ENCODE results near the gene BRINP3. TPM values are rescaled to one million over a fixed set of nuclear protein-coding genes. Genes with fewer than 3 reads are reported as not detected.
"Not testable (repeated sequence)": the region's sequence is repeated elsewhere in the genome, so short reads cannot be mapped to it uniquely, and the experiment has no call there.

The BRINP3 gene
- total RNA-seq, 1 donor from 2014 or later: not detected

- no peak for DNase-seq
- no peak overlapping the region for H3K27ac Mint-ChIP-seq
- intact Hi-C loops (cut with micrococcal nuclease): no loop called here
- no peaks in the 10 kb centered on the region for H3K27me3 Mint-ChIP-seq
- no peak overlapping the region for H3K4me3 Mint-ChIP-seq
- no peaks in the 10 kb centered on the region for H3K4me1 Mint-ChIP-seq
- no peaks in the 10 kb centered on the region for H3K36me3 Mint-ChIP-seq (ENCODE audit: low read depth)
- no peaks in the 10 kb centered on the region for H3K9me3 Mint-ChIP-seq
These were observed 348.3 kb downstream of the BRINP3 start for GRCh38 chr1:190129366-190129765.

- Mint-ChIP-seq H3K4me3 (no peak overlapping the region), H3K27me3 (no peaks in the 10 kb centered on the region), H3K9me3 (no peaks in the 10 kb centered on the region), H3K36me3 (ENCODE audit: low read depth) (no peaks in the 10 kb centered on the region), H3K4me1 (no peaks in the 10 kb centered on the region), H3K27ac (no peak overlapping the region)
- no peak for DNase-seq
- intact Hi-C loops (cut with micrococcal nuclease): no loop called here
These were observed 350.9 kb downstream of the BRINP3 start for GRCh38 chr1:190126728-190127127.

- Mint-ChIP-seq H3K27ac (no peak overlapping the region), H3K4me3 (no peak overlapping the region), H3K36me3 (ENCODE audit: low read depth) (no peaks in the 10 kb centered on the region), H3K9me3 (no peaks in the 10 kb centered on the region), H3K4me1 (no peaks in the 10 kb centered on the region), H3K27me3 (no peaks in the 10 kb centered on the region)
- intact Hi-C loops (cut with micrococcal nuclease): no loop called here
- DNase-seq: no peak
These were observed 353.6 kb downstream of the BRINP3 start for GRCh38 chr1:190124068-190124467.

DNA sequence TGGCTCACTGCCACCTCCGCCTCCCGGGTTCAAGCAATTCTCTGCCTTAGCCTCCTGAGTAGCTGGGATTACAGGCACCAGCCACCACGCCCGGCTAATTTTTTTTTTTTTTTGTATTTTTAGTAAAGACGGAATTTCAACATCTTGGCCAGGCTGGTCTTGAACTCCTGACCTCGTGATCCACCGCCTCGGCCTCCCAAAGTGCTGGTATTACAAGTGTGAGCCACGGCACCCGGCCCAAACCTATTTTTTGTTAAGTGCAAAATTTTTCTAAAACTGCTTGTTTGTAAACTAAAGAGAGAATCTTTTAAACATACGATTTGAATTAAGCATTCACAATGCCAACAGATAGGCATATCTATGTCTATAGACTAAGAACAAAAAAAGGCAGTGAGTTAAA lies 357.1 kb downstream of the BRINP3 start:
- DNase-seq; intact Hi-C loops (cut with micrococcal nuclease); H3K36me3 Mint-ChIP-seq (ENCODE audit: low read depth); H3K27ac Mint-ChIP-seq; H3K4me1 Mint-ChIP-seq; H3K4me3 Mint-ChIP-seq; H3K9me3 Mint-ChIP-seq; H3K27me3 Mint-ChIP-seq: not testable (repeated sequence)

DNA sequence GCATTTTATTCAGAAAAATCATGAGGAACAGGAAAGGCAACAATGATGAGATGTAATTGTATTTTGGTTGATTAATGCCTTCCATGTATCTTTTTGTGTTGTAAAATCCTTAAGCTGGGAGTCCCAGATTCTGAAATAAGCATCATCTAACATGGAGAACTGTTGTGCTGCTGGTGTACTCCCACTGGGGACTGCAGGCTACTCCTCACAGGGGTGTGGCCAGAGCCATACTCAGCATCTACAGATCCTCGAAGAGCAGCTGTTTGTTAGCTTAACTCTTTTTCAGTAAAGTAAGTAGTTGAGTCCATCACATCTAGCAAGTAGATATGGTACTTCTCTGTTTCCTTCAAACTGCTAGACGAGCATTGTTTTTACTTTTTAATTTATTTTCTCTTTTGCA lies 358.0 kb downstream of the BRINP3 start:
- Mint-ChIP-seq H3K9me3 (no peaks in the 10 kb centered on the region), H3K27ac (no peak overlapping the region), H3K4me1 (no peaks in the 10 kb centered on the region), H3K36me3 (ENCODE audit: low read depth) (no peaks in the 10 kb centered on the region), H3K4me3 (no peak overlapping the region), H3K27me3 (no peaks in the 10 kb centered on the region)
- no peak for DNase-seq
- intact Hi-C loops (cut with micrococcal nuclease): no loop called here

GRCh38 chr1:190116921-190117320 lies 360.7 kb downstream of the BRINP3 start:
- intact Hi-C loops (cut with micrococcal nuclease): no loop called here
- Mint-ChIP-seq H3K9me3 (no peaks in the 10 kb centered on the region), H3K27me3 (no peaks in the 10 kb centered on the region), H3K4me3 (no peak overlapping the region), H3K36me3 (ENCODE audit: low read depth) (no peaks in the 10 kb centered on the region), H3K27ac (no peak overlapping the region), H3K4me1 (no peaks in the 10 kb centered on the region)
- DNase-seq: no peak

DNA sequence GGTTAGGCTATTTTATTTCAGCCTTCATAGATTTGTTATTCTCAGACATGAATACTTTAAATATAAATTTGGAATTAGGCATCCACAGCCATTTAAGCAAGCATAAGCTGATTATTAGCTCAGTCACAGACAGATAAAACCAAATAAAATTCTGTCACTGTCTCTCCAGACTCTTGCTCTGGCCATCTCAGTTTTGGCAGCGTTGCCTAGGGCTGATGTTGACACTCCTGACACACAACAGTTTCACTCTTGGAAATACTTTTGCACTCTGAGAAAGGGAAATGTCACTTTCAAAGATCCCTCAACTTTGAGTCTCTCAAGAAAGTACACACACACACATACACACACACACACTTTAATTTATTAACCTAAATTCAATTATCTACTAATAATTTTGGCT lies 372.7 kb downstream of the BRINP3 start:
- H3K27me3 Mint-ChIP-seq: no peaks in the 10 kb centered on the region
- no peaks in the 10 kb centered on the region for H3K36me3 Mint-ChIP-seq (ENCODE audit: low read depth)
- H3K9me3 Mint-ChIP-seq: no peaks in the 10 kb centered on the region
- no peaks in the 10 kb centered on the region for H3K4me1 Mint-ChIP-seq
- H3K27ac Mint-ChIP-seq: no peak overlapping the region
- intact Hi-C loops (cut with micrococcal nuclease): no loop called here
- no peak overlapping the region for H3K4me3 Mint-ChIP-seq
- DNase-seq: no peak

- Mint-ChIP-seq H3K4me3 (no peak overlapping the region), H3K27ac (no peak overlapping the region), H3K27me3 (no peaks in the 10 kb centered on the region), H3K36me3 (ENCODE audit: low read depth) (no peaks in the 10 kb centered on the region), H3K4me1 (no peaks in the 10 kb centered on the region), H3K9me3 (no peaks in the 10 kb centered on the region)
- no peak for DNase-seq
- intact Hi-C loops (cut with micrococcal nuclease): no loop called here
These were observed 374.8 kb downstream of the BRINP3 start for GRCh38 chr1:190102757-190103326.

DNA sequence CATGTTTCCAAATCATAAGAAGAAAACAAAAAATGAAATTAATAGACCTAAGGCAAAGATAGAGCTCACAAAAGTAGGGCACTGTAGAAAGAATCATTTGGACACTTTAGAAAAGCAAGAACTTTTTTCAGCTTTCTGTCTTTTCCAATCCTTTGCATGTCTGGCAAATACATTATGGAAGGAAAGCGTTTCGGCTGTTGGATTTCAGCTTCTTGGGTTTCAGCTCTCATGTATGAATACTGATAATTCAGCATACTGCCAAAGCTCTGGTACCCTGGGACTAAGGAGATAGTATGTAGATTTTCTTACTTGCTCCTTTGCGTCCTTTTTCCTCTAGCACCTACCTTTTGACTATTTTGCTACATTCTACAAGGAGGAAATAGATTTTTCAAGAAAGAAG lies 375.9 kb downstream of the BRINP3 start:
- Mint-ChIP-seq H3K36me3 (ENCODE audit: low read depth) (no peaks in the 10 kb centered on the region), H3K27ac (no peak overlapping the region), H3K27me3 (no peaks in the 10 kb centered on the region), H3K4me1 (no peaks in the 10 kb centered on the region), H3K4me3 (no peak overlapping the region), H3K9me3 (no peaks in the 10 kb centered on the region)
- intact Hi-C loops (cut with micrococcal nuclease): no loop called here
- no peak for DNase-seq

- no peaks in the 10 kb centered on the region for H3K9me3 Mint-ChIP-seq
- H3K27ac Mint-ChIP-seq: no peak overlapping the region
- no peaks in the 10 kb centered on the region for H3K27me3 Mint-ChIP-seq
- no peak for DNase-seq
- intact Hi-C loops (cut with micrococcal nuclease): no loop called here
- no peaks in the 10 kb centered on the region for H3K36me3 Mint-ChIP-seq (ENCODE audit: low read depth)
- no peak overlapping the region for H3K4me3 Mint-ChIP-seq
- no peaks in the 10 kb centered on the region for H3K4me1 Mint-ChIP-seq
These were observed 378.9 kb downstream of the BRINP3 start for GRCh38 chr1:190098756-190099155.

GRCh38 chr1:190098107-190098506 lies 379.6 kb downstream of the BRINP3 start:
- intact Hi-C loops (cut with micrococcal nuclease): no loop called here
- Mint-ChIP-seq H3K4me1 (no peaks in the 10 kb centered on the region), H3K27me3 (no peaks in the 10 kb centered on the region), H3K36me3 (ENCODE audit: low read depth) (no peaks in the 10 kb centered on the region), H3K9me3 (no peaks in the 10 kb centered on the region), H3K27ac (no peak overlapping the region), H3K4me3 (no peak overlapping the region)
- DNase-seq: no peak

DNA sequence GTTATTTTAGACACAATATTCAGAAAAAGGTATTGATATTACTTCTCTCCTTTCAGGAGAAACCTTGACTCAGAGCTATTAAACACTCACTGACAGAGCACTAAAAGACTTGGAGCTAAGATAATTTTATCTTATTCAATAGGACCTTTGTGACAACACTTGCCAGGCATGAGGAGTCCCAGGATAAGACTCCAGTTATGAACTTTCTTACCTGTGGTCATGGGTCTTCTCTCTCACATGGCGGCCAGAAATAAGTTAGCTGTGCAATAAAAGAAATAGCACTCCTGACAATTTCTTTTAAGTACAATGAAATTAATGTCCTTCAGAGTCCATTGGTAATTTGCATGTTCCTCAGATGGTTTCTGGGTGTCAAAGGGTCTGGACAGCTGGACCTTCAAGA lies 382.1 kb downstream of the BRINP3 start:
- no peaks in the 10 kb centered on the region for H3K9me3 Mint-ChIP-seq
- DNase-seq: no peak
- H3K36me3 Mint-ChIP-seq (ENCODE audit: low read depth): no peaks in the 10 kb centered on the region
- intact Hi-C loops (cut with micrococcal nuclease): no loop called here
- H3K27me3 Mint-ChIP-seq: no peaks in the 10 kb centered on the region
- no peaks in the 10 kb centered on the region for H3K4me1 Mint-ChIP-seq
- H3K4me3 Mint-ChIP-seq: no peak overlapping the region
- no peak overlapping the region for H3K27ac Mint-ChIP-seq

DNA sequence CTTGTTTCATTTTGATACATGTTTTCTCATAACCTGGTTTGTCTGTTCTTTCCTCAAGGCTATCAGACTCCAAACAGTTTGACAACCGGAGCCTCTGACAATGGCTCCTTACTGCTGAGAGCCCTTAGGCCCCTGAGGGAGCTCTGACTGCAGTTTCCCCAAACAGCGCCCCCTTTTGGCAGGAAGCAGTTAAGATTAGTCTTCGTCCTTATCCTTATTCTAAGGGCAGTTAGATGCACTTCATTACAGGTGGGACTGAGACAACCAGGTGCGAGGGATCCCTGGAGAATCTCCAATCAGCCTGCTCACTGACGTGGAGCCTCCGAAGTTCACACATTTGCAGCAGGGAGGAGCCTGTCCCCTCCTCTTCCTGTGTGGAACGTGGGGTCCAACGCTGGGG lies 393.1 kb downstream of the BRINP3 start:
- intact Hi-C loops (cut with micrococcal nuclease): no loop called here
- Mint-ChIP-seq H3K27ac (no peak overlapping the region), H3K4me3 (no peak overlapping the region), H3K9me3 (no peaks in the 10 kb centered on the region), H3K36me3 (ENCODE audit: low read depth) (no peaks in the 10 kb centered on the region), H3K4me1 (no peaks in the 10 kb centered on the region), H3K27me3 (no peaks in the 10 kb centered on the region)
- no peak for DNase-seq

GRCh38 chr1:190068304-190068703 lies 409.4 kb downstream of the BRINP3 start:
- no peak overlapping the region for H3K27ac Mint-ChIP-seq
- H3K9me3 Mint-ChIP-seq: no peaks in the 10 kb centered on the region
- intact Hi-C loops (cut with micrococcal nuclease): no loop called here
- no peaks in the 10 kb centered on the region for H3K27me3 Mint-ChIP-seq
- no peaks in the 10 kb centered on the region for H3K4me1 Mint-ChIP-seq
- no peak for DNase-seq
- H3K36me3 Mint-ChIP-seq (ENCODE audit: low read depth): no peaks in the 10 kb centered on the region
- H3K4me3 Mint-ChIP-seq: no peak overlapping the region

DNA sequence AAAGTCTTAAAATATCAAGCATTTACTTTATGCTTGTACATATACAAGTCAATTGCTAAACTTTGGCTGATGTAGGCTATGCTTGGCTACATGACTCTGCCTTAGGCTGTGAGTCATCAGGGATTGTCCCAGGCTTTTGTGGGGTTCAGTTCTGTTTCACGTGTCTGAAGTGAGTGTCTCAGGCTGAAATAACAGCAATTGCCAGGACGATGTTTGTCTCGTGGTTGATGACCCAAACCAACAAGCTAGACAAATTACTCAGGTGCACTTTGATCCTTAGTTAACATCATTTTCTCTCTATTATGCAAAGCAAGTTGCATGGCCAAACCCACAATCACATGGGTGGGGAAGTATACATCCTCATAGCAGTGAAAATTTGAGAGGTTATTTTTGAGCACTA lies 410.1 kb downstream of the BRINP3 start:
- H3K9me3 Mint-ChIP-seq: no peaks in the 10 kb centered on the region
- H3K4me3 Mint-ChIP-seq: no peak overlapping the region
- no peaks in the 10 kb centered on the region for H3K36me3 Mint-ChIP-seq (ENCODE audit: low read depth)
- no peak for DNase-seq
- H3K27me3 Mint-ChIP-seq: no peaks in the 10 kb centered on the region
- H3K4me1 Mint-ChIP-seq: no peaks in the 10 kb centered on the region
- intact Hi-C loops (cut with micrococcal nuclease): no loop called here
- no peak overlapping the region for H3K27ac Mint-ChIP-seq
